ENCODE measurements around the gene TRIM15.

TRIM15 gene

DNA sequence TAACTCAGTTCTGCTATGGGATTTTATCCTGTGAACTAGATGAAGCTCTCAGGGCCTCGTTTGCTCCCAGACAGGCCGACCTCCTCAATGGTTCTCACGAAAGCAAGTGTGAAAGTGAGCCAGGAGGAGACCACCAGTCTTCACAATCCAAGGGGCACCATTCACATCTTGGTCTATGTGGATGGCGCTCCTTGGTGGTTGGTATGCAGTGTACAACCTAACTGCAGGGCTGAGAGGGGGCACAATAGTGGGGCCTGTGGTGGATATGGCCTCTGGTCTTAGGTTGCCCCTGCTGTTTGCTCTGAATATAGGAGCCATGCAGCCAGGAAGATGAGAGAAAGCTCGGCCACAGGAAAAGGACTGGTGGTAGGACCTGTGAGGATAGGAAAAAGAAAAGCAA lies 25.2 kb downstream of the TRIM15 start:
- TF ChIP-seq TAF1 (IDR thresholded peaks at IDR 0.05; ENCODE audit: borderline replicate concordance, insufficient read depth, low read length) = no peak
- no peak for TF ChIP-seq REST (IDR thresholded peaks at IDR 0.05; ENCODE audit: insufficient read depth in 1 of 2, low read depth in 2 of 2, low read length in 2 of 2)
- TF ChIP-seq POLR2AphosphoS5 (IDR thresholded peaks at IDR 0.05; ENCODE audit: low read depth, low read length) = no peak
- TF ChIP-seq FOXP2 (optimal IDR thresholded peaks at IDR 0.05; ENCODE audit: borderline replicate concordance, extremely low read depth, extremely low read length, insufficient read depth) = no peak
- no peak for TF ChIP-seq SIN3A (IDR thresholded peaks at IDR 0.05; ENCODE audit: borderline replicate concordance, insufficient read depth, low read length)

GRCh38 chr6:30192076-30192475 lies 28.7 kb downstream of the TRIM15 start:
- TF ChIP-seq SIN3A (IDR thresholded peaks at IDR 0.05; ENCODE audit: borderline replicate concordance, insufficient read depth, low read length) = no peak

DNA sequence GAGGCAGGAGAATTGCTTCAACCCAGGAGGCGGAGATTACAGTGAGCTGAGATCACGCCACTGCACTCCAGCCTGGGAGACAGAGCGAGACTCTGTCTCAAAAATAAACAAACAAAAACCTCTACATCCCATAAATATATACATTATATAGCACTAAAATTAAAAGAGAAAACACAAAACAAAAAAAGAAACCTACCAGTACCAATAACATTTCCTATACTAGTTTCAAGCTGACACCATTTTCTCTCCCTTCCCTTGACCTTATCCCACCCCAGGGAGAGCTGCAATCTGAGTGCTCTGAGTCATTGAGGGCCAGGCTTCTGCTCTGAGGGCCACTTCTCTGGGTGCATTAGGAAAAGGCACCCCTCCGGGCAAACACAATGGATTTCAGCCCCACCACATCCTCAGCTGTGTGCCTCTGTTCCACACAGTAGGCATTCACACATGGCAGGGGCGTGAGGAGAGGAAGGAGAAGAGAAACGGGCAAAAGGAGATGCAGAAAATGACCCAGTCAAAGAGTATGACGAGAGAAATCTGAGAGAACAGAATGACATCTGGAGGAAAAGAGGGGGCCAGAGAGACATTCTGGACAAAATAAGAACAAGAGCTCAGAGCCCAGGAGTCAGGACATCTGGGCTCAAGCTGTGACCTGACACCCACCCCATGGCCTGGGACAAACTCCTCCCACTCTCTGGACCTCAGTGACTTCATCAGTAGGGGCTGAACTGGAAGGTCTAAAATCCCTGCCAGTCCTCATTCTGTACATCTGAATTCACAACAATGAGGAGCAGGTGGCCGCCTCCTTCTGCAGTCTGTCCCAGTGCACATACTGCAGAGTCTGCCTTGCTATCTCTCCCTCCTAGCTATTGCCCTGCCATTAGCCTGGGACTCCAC lies 31.7 kb downstream of the TRIM15 start:
- TF ChIP-seq POLR2AphosphoS5 (IDR thresholded peaks at IDR 0.05; ENCODE audit: low read depth, low read length) = no peak
- TF ChIP-seq FOXP2 (optimal IDR thresholded peaks at IDR 0.05; ENCODE audit: borderline replicate concordance, extremely low read depth, extremely low read length, insufficient read depth) = no peak
- TF ChIP-seq SIN3A (IDR thresholded peaks at IDR 0.05; ENCODE audit: borderline replicate concordance, insufficient read depth, low read length) = no peak
- no peak for TF ChIP-seq TAF1 (IDR thresholded peaks at IDR 0.05; ENCODE audit: borderline replicate concordance, insufficient read depth, low read length)
- no peak for TF ChIP-seq REST (IDR thresholded peaks at IDR 0.05; ENCODE audit: insufficient read depth in 1 of 2, low read depth in 2 of 2, low read length in 2 of 2)

GRCh38 chr6:30195951-30196350 lies 32.6 kb downstream of the TRIM15 start:
- no peak for TF ChIP-seq POLR2AphosphoS5 (IDR thresholded peaks at IDR 0.05; ENCODE audit: low read depth, low read length)
- TF ChIP-seq SIN3A (IDR thresholded peaks at IDR 0.05; ENCODE audit: borderline replicate concordance, insufficient read depth, low read length) = no peak
- no peak for TF ChIP-seq FOXP2 (optimal IDR thresholded peaks at IDR 0.05; ENCODE audit: borderline replicate concordance, extremely low read depth, extremely low read length, insufficient read depth)
- no peak for TF ChIP-seq REST (IDR thresholded peaks at IDR 0.05; ENCODE audit: insufficient read depth in 1 of 2, low read depth in 2 of 2, low read length in 2 of 2)
- TF ChIP-seq TAF1 (IDR thresholded peaks at IDR 0.05; ENCODE audit: borderline replicate concordance, insufficient read depth, low read length) = no peak

DNA sequence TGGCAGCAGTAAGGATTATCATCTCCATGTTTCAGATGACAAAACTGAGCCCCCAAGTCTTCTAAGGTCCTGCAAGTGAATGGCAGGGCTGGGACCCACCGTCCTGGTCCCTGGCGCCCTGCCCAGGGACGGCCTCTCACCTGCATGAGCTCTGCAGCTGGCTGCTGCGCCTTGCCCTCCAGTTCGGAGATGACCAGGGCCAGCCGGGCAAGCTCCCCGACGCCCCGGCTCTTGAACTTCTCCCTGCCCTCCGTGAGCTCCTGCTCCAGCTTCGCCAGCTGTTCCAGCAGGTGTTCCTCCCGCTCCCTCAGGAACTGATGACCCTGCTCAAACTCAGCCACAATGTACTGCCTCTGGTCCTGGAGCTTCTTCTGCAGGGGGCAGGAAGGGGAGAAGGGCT lies 33.0 kb downstream of the TRIM15 start:
- no peak for TF ChIP-seq REST (IDR thresholded peaks at IDR 0.05; ENCODE audit: insufficient read depth in 1 of 2, low read depth in 2 of 2, low read length in 2 of 2)
- TF ChIP-seq POLR2AphosphoS5 (IDR thresholded peaks at IDR 0.05; ENCODE audit: low read depth, low read length) = no peak
- TF ChIP-seq TAF1 (IDR thresholded peaks at IDR 0.05; ENCODE audit: borderline replicate concordance, insufficient read depth, low read length) = no peak
- TF ChIP-seq SIN3A (IDR thresholded peaks at IDR 0.05; ENCODE audit: borderline replicate concordance, insufficient read depth, low read length) = no peak
- TF ChIP-seq FOXP2 (optimal IDR thresholded peaks at IDR 0.05; ENCODE audit: borderline replicate concordance, extremely low read depth, extremely low read length, insufficient read depth) = no peak
